ENCODE results near the gene ARL9.

ARL9 gene

DNA sequence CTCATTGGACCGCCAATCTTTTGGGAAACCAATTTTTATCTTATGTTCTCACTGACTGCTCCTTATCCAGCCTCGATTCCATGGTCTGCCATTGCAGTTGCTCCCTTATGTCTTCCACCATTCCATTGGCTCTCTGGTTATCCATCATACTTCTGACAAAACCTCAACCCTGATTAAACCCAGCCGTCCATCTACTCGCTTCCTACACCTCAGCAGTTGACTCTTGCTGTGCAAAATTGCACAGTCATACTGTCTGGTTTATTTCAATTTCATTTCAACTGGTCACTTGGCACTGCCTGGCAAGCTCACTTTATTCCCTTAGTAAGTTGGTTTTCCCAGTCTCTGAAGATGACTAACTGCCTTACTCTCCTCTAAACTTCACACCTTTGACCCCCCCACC lies 26.2 kb downstream of the ARL9 start:
- DNase-seq: no peak

DNA sequence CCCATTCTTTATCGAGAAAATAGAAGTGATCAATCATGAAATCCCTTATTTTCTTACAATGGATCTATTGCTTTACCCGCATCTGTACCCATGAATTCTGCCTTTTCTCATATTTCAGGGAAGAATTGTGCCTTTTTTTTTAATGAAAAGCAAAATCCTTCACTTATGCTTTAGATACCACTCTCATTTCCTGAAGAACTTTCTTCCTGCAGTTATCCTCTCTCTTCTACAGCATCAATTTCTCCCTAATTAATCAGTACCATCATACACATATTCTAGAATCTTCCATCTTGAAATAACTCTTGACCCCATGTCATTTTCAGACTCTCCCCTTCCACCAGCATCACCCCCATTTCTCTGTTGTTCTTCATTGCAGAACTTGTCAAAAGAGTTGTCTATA lies 26.6 kb downstream of the ARL9 start:
- DNase-seq: no peak

DNA sequence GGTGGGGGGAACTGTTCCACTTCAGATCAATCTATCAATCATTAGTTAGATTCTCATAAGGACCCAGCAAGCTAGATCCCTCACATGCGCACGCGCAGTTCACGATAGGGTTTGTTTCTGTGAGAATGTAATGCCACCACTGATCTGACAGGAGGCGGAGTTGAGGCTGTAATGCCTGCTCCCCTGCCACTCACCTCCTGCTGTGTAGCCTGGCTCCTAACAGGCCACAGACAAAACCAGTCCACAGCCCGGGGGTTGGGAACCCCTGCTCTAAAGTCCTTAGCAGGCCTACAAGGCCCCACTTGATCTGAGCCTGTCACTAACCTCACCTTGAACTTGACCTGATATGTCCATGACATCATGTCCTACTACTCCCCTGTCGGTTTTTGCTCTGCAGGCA lies 30.3 kb downstream of the ARL9 start:
- DNase-seq: no peak

GRCh38 chr4:56537147-56537546 lies 31.6 kb downstream of the ARL9 start:
- DNase-seq: no peak

GRCh38 chr4:56540826-56541225 lies 35.2 kb downstream of the ARL9 start:
- no peak for DNase-seq

DNA sequence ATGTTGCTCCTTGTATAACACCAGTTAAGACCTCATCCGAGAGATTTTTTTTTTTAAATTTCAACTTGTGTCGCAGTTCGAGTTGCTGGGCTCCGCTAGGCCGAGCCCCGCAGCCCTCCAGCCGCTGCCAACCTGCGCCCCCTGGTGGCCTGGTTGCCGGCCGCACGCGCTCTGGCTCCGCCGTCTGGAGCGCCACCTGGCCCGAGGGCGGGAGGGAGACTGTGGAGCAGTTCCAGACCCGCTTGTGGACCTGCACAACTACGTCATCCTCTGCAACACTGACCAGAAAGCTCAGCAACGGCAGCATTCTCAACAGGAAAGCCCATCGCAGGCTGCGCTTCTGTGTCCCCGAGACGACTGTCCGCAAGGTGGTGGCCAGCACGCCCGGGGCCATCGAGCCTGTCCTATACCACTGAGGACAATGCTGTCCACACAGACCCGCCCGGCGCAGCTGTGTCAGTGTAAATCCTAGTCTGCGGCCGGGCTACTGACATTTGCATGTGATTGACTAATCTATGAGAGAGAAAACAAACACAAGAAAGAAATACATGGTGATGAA lies 39.1 kb downstream of the ARL9 start:
- DNase-seq: peak; percentile 95

- DNase-seq: no peak
Observed at GRCh38 chr4:56550642-56551041, 45.1 kb downstream of the ARL9 start.

DNA sequence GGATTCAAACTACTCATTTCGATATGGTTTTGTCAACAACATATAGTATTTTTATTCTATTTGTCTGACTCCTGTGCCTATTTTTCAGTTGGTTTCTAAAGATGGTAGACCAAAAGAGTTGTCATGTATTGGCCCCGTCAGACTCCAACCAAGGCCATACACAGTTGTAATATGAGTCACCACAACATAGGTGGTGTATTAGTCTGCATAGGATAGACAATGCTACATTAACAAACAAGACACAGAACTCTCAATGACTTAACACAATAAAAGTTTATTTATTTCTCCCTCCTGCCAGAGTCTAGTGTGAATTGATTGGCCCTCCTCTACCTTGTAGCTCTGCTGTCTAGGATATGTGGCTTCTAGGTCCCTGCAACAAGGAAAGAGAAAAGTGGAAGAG lies 45.9 kb downstream of the ARL9 start:
- no peak for DNase-seq

DNA sequence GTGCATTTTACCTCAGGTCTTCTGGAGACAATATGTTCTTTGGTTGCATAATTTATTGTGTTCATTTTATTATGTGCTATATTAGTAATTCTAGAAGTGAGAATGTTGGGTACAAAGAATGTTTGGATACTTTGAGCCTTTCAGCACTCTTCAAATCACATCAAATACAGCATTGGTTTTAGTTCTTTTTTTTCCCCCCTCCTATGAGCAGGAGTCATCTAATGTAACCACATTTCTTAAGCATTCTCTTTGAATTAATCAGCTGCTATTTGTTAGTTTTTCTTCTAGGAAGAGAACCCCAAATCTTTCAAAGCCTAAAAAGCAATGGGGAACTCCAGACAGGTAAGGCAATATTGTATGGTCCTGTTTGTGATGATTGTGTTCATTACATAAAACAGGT lies 46.7 kb downstream of the ARL9 start:
- DNase-seq: no peak

DNA sequence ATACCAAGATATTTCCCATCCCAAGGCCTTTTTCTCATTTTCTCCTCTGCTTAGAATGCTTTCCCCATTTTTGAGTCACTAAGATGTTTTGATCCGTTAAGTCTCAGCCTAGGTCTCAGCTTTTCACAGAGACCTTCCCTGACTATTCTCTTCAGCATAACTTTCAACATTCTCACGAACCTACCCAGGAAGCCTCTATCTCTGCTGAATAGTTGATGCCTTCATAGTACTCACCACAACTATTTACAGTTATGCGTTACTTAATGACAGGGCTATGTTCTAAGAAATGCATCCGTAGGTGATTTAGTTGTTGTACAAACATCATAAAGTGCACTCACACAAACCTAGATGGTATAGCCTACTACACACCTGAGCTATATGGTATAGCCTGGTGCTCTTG lies 64.5 kb downstream of the ARL9 start:
- no peak for DNase-seq
